ENCODE data around the gene LRIF1.
"Not testable (repeated sequence)": the region's sequence is repeated elsewhere in the genome, so short reads cannot be mapped to it uniquely, and the experiment has no call there.

LRIF1 gene, protein sequence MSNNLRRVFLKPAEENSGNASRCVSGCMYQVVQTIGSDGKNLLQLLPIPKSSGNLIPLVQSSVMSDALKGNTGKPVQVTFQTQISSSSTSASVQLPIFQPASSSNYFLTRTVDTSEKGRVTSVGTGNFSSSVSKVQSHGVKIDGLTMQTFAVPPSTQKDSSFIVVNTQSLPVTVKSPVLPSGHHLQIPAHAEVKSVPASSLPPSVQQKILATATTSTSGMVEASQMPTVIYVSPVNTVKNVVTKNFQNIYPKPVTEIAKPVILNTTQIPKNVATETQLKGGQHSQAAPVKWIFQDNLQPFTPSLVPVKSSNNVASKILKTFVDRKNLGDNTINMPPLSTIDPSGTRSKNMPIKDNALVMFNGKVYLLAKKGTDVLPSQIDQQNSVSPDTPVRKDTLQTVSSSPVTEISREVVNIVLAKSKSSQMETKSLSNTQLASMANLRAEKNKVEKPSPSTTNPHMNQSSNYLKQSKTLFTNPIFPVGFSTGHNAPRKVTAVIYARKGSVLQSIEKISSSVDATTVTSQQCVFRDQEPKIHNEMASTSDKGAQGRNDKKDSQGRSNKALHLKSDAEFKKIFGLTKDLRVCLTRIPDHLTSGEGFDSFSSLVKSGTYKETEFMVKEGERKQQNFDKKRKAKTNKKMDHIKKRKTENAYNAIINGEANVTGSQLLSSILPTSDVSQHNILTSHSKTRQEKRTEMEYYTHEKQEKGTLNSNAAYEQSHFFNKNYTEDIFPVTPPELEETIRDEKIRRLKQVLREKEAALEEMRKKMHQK

DNA sequence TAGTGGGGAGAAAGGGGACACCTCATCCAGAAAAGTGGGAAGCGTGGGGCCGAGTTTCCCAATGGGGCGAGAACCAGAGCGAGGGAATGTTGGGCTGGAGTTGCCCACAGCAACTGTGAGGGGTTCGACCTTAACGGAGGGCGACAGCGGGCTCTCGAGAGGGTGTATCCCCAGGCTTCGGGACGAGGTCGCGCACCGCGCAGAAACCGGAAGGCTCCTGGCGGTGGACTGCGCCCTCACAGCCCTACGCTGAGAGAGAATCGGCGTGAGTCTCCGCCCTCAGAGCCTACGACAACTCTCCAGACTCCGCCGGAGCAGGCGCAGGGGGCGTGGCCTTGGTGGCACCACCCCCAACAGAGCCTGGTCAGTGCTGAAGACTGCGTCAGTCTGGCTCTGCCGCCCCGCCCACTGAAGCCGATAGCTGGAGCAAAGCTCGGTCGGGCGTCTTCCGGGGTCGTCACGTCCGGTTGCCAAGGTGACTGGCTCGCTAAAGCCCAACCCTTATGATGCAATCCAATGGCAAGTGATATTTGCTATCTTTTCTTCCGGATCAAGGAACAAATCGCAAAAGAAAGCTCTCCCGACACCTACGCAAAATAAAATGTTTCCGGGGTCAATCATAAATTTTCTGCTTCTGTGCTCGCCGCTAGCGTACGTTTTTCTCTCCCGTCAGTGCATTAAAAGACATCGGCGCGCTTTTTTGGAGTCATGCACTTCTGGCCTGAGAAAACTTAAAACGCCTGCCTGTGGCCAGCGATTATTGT, at the start of gene LRIF1:
TSS of gene LRIF1 (minus strand) at position 232 of the 764 bp plus-strand sequence. CDS start 234 bp downstream, outside the sequence.
- DNase-seq (ENCODE audit: low spot score) = peak; percentile 99

DNA sequence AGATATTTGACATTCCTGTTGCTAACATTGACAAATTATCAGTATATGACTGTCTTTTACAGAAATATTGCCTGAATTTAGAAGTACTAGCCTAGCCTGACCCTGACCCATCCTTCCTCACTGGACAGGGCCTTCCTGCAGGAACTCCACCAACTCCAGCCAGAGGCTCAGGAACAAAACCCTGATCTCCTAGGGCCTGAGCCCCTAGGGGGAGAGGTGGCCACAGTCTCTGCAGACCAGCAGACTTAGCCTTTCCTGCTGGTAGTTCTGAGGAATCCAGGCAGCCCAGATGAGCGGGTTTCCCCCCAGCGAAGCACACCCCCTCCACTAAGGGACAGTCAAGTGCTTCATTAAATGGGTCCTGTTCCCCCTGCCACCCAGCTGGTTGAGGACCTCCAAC, 44.3 kb upstream of the LRIF1 start:
- DNase-seq (ENCODE audit: low spot score) = no peak

- no peak for DNase-seq (ENCODE audit: low spot score)
Measured at GRCh38 chr1:111006556-111006955, 42.8 kb upstream of the LRIF1 start.

DNA sequence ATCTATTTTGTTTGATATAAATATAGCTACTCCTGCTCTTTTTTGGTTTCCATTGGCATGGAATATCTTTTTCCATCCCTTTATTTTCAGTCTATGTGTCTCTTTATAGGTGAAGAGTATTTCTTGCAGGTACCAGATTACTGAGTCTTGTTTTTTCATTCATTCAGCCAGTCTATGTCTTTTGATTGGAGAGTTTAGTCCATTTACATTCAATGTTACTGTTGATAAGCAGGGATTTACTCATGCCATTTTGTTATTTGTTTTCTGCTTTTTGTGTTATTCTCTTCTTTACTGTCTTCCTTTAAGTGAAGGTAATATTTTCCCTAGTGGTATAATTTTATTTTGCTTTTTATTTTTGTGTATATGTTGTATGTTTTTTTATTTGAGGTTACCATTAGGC, 35.9 kb upstream of the LRIF1 start:
- not testable (repeated sequence) for DNase-seq (ENCODE audit: low spot score)

DNA sequence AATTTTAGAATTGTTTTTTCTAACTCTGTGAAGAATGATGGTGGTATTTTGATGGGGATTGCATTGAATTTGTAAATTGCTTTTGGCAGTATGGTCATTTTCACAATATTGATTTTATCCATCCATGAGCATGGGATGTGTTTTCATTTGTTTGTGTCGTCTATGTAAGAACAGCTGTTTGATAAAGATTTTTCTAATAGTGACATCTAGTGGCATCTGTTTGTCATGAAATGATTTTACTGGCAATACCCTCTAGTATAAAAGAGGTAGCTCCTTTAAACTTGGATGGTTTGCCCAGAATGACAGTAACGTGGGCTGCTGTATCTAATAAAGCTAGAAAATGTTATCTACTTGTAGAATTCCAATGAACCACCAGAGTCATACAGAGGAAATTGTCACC, 28.6 kb upstream of the LRIF1 start:
- DNase-seq (ENCODE audit: low spot score) = not testable (repeated sequence)

GRCh38 chr1:110991295-110991694, 27.6 kb upstream of the LRIF1 start:
- not testable (repeated sequence) for DNase-seq (ENCODE audit: low spot score)

DNA sequence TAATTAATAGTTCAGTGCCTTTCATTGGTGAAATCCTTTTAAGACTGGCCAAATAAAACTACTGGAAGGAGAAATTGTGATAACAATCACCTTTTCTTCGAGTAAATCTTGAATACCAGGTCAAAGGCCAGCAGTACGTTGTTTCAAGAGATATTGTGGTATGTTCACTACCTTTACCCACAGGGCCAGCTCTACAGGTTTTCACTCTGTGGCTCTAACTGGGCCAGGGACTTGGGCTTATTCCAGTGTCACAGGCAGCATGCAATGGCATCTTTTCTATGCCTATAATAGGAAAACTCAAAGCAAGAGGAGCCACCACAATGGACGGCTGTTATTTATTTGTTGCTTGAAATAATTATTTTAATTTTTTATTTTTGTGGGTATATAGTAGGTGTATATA, 26.8 kb upstream of the LRIF1 start:
- no peak for DNase-seq (ENCODE audit: low spot score)

DNA sequence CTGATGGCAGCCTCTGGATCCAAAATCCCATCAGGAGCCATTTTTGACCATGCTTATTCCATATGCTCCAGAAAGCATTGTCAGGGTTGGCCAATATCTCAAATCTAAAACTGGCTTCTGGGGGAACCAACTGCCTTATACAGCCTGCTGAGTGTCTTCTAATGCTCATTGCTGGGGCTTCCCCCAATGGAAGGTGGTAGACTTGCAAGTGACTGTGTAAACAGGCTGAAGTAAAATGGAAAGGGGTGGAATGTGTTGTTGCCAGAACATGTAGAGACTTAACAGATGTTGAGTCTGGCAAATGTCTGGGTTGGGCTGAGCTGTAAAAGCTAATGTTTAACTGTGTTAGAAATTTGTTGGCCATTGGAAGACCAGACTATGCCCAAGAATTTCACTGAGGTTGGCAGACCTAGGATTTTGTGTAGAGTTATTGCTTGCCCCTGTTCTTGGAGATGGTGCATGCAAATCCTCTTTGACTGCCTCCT, 22.7 kb upstream of the LRIF1 start:
- DNase-seq (ENCODE audit: low spot score) = no peak

GRCh38 chr1:110982320-110982719, 18.6 kb upstream of the LRIF1 start:
- DNase-seq (ENCODE audit: low spot score) = no peak

- no peak for DNase-seq (ENCODE audit: low spot score)
Measured at GRCh38 chr1:110979154-110979553, 15.4 kb upstream of the LRIF1 start.

DNA sequence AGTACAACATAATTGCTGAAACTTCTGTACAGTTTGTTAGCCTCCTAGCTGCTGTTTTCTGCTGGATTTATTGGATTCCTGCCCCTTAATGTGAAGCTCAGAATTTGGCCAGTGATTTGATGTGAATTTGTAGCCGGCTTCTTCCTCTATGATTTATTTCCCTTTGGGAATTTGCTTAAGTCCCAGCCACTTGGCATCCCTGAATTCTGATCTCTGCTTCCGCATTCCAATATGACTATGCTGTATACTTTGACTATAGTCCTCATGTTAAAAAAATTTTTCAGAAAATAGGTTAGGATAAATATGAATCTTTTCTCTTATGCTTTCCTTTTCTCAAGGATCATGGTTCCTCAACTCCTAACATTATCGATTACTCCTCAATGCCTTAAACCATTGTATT, 12.4 kb upstream of the LRIF1 start:
- DNase-seq (ENCODE audit: low spot score) = no peak

DNA sequence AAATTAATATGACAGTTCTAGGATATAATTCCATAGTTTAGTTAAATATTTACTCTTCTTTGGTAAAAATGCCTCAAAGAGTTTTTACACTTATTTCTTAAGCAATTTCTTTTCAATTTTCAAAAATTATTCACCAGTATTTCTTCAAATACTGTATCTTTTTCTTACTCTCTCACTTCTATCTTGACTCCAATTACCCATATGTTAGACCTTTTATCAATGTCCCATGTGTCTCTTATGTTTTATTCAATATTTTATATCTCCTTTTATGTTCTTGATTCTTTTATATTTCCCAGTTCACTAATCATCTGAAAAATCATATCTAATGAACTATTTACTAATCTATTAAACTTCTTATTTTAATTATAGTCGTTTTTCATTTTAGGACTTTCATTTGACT, 11.5 kb upstream of the LRIF1 start:
- no peak for DNase-seq (ENCODE audit: low spot score)

- DNase-seq (ENCODE audit: low spot score) = no peak
Measured at GRCh38 chr1:110967256-110967655, 3.5 kb upstream of the LRIF1 start.

DNA sequence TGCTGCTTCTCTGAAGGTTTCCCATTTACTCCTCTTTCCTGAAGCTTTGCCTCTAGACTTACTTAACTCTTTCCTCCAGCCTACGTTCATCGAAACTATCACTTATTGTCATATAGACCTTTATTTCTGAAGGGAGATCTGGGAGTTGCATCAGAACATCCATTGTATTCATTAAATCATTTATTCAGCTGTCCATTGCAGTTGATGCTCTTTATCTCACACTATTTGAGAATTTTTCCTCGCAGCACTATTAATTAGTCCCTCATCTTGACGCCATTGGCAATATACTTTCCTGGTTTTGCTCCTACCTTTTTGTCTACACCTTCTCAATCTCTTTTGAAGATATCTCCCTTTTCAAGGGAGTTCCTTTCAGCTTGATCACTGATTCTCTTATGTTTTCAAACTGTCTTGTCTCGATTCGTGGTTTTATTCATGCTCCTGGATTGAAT, 757 bp upstream of the LRIF1 start:
- DNase-seq (ENCODE audit: low spot score) = no peak

DNA sequence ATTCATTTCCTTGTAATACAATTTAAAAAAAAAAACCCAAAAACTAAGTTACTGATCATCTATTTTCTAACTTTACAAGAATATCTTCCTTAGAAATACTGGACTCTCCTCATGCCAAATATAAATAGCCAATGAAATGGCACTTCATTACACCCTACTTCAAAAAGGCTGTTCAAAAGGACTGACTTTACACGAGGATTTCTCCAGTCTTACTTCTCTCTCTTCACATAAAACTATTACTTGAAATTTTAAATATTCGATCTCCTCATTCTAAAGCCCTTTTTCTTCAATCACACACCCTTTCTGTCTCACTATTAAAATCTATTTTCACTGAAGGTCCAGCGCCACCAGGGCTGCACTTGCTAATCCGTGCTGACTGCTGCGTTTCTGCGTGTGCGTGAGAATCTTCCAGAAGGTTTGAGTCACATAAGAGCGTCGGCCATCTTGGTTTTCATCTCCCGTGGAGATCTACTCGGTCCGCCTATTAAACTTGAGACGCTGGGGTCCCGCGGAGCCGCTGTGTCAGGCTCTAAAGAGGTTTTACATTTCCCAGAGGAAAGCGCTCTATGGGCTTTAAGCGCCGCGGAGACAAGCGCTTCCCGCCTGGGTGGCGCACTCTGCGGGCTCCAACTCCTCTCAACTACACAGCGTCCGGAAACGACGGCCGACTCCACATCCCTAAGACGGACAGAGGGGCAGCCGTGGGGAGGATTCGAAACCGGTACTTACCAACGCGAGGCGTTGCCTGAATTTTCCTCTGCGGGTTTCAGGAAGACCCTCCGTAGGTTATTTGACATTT, 631 bp downstream of the LRIF1 start:
- DNase-seq (ENCODE audit: low spot score) = peak; percentile 60

DNA sequence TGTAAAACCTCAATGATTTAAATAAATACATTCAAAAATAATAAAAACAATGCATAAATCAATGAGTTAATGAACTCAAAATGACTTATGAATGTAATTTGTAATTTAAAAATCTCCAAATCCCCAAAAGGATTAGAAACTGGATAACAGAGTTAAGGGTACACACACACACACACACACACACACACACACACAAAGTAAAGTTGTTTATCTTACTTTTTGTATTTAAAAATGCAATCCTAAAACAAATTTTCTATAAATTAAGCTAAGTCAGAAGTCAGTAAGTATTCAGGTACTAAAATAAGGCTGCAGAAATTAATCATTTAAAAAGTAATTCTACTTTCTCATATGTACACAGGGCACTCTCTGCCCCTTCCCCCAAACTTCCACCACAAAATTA, 1.8 kb downstream of the LRIF1 start:
- DNase-seq (ENCODE audit: low spot score) = no peak

DNA sequence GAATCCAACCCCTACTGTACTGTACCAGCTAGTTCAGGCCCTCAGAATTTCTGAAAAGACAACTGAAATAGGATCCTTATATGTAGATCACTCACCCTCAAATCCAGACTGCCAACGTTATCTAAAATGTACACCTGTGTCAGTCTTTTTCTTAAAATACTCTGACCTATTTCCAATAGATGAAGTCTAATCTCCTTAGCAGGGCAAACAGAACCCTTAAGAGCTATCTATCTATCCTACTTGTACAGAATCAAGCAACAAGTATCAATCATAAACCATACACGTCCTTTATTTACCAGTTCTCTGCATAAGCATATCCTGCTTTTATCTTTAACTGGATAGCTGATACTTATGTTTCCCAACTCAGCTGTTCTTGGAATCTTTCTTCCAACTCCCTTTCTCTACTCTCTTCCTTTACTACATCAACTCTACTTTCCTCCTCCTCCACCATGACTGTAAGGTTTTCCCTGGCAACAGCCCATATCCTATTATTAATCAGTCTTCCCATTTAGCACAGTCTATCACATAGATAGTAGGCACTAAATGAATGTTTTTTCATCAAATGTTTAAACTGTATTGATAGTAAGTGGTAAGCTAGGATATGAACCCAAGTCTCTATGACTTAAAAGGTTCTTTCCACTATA, 2.8 kb downstream of the LRIF1 start:
- DNase-seq (ENCODE audit: low spot score) = no peak

GRCh38 chr1:110957798-110958197, 5.9 kb downstream of the LRIF1 start:
- no peak for DNase-seq (ENCODE audit: low spot score)

- DNase-seq (ENCODE audit: low spot score) = no peak
Measured at GRCh38 chr1:110956586-110956985, 7.1 kb downstream of the LRIF1 start.

GRCh38 chr1:110953031-110953430, 10.7 kb downstream of the LRIF1 start:
- no peak for DNase-seq (ENCODE audit: low spot score)

- DNase-seq (ENCODE audit: low spot score) = no peak
Measured at GRCh38 chr1:110952031-110952430, 11.7 kb downstream of the LRIF1 start.

Data from Ammon's horn (tissue), 1 donor.